Right ventricle myocardium inferior (tissue), 1 donor: ENCODE measurements around the gene ADGB. TPM values are rescaled to one million over a fixed set of nuclear protein-coding genes. Genes with fewer than 3 reads are reported as not detected.
"Not testable (repeated sequence)": the region's sequence is repeated elsewhere in the genome, so short reads cannot be mapped to it uniquely, and the experiment has no call there.

Experiments
- ATAC-seq: fragments of 200-7000 bp; cut with Tn5 transposase; one replicate; pipeline ENCODE4 v1.9.1; 2020; ENCODE audit warnings: mild to moderate bottlenecking, moderate library complexity
- DNase-seq: peaks from one replicate; pipeline ENCODE4 v3.0.0; 2021; ENCODE audit errors: missing footprints
- intact Hi-C: fragments of 100-400 bp; cut with DNase I; formaldehyde crosslinking; loops from one replicate; pipeline ENCODE4 v1.11.0; 2022
- total RNA-seq: library from RNA; stranded (reverse); fragmentation: NEBNext Ultra II Directional; extraction: Animal tissue kit (Norgen Biotek cat#: 25700); gene quantifications from one replicate; pipeline ENCODE4 v1.2.1, GENCODE V29; 2021
- donor health status: DM: no; HTN: yes; CAD: no; lungs with severe emphysema.

The ADGB gene
- total RNA-seq, 1 donor from 2014 or later = not detected

DNA sequence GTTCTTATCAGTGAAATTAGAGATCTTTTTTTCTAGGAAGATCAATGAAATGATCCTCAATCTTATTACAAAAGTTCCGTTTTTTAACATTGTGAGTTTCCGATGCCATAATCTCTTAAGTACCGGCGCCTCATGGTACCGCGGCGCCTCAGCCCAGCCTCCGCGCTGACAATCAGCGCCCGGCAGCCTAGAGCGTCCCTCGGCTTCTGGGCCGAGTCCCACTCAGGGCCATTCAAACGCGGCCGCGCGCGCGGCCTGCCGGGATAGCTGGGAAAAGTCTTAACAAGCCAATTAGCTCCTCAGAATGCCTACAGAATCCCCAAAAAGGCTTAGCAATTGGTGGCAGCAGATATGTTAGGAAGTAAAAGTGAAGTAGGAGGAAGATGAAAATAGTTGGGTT, 204.8 kb downstream of the ADGB start:
- intact Hi-C loops = no loop called here
- ATAC-seq = no peak
- peak; percentile 78 for DNase-seq

DNA sequence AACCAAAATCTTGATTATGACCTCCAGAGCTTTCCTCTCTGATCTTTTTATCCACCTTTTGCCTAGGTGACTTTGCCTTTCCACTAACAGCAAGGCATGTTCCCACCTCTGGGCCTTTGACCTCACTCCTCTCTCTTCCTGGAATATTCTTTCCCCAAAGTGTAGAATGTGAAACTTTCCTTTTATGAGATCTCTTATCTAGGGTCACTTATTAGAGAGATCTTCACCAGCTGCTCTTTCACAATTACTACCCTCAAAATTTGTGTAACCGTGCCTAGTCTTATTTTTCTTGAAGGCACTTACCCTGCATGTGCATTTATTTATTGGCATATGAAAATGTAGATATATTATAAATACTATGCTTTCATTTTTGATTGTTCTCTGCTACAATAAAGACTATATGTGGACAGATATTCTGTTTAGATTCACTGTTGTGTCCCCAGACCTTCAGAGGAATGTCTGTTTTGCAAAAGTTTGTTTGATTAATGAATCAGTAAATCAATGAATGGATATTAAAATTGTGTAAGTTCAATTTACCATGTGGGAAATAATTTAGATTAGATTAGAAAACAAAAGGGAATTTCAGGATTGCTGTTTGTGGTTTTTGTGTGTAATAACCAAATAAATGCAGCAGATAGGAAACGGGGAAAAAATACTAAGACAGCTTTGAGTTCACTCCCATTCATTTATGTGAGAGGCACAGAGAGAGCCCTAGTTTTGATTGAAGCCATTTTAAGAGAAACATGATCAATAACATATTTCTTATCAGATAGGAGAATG, 207.0 kb downstream of the ADGB start:
- ATAC-seq (no peak), DNase-seq (no peak)
- intact Hi-C loops = no loop called here

DNA sequence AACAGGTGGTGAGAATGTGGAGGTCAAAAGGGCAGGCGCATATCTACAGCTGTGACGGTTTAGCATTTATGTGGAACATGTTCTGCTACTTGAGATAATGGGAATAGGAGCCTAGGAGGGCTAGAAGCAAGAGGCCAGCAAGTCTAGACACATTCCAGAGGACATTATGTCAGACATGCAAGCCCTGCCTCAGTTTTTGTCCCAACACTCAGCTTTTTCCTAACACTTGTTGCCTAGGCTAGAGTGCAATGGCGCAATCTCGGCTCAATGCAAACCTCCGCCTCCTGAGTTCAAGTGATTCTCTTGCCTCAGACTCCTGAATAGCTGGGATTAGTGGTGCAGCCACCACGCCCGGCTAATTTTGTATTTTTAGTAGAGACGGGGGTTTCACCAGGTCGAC, 210.2 kb downstream of the ADGB start:
- intact Hi-C loops, DNase-seq, ATAC-seq: not testable (repeated sequence)

DNA sequence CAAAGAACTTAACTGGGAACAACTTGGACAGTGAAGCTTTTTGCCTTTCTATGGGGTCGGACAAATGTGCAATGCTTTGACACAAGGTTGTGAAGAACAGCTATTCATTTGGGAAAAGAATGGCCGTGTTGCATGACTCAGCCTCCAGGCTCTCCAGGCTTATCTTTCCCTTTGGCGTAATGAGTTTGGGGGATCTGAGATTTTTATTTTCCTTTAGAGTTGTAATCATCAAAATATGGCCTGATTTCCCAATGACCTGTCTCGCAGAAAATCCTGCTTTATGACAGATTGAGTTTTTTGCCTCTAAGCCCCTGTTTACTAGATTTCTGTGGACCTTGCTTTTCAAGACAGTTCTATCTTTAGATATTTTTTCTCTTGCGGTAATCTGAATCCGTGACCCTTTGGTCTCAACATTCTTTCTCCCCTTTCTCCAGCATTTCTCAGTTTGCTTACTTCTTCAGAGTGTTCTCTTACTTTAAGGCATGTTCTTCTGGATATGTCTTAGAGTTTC, 214.1 kb downstream of the ADGB start:
- DNase-seq, ATAC-seq, intact Hi-C loops: not testable (repeated sequence)

DNA sequence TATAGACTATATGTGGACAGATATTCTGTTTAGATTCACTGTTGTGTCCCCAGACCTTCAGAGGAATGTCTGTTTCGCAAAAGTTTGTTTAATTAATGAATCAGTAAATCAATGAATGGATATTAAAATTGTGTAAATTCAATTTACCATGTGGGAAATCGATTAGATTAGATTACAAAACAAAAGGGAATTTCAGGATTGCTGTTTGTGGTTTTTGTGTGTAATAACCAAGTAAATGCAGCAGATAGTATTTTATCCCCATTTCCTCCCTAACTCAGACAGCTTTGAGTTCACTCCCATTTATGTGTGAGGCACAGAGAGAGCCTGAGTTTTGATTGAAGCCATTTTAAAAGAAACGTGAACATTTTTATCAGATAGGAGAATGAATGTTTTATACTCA, 214.8 kb downstream of the ADGB start:
- DNase-seq (no peak), ATAC-seq (no peak)
- intact Hi-C loops = no loop called here

DNA sequence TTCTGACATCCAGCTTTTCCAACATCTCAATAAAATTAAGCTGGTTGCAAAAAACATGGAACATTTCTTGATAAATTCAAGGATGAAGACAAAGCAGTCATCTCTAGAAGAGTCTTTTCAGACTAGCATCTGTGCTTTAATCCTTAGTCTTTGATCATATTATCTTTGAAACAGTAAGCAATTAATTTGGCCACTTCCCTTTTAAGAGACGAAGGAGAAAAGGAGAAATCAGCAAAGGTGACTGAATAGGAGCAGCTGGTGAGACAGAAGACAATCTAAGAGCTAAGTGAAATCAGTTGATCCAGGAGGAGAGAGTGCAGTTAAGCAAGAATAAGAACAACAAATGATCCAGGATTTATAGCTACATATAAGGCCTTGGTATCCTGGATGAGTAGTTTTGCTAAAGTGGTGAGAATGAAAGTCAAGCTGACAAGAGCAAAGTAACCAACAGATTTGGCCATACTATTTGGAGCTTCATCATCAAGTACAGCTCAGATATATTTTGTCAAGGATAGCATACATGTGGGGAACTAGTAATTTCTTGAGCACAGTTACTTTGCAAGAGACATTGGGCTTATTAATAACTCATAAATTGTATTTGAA, 215.5 kb downstream of the ADGB start:
- DNase-seq (no peak), ATAC-seq (no peak)
- intact Hi-C loops = no loop called here

DNA sequence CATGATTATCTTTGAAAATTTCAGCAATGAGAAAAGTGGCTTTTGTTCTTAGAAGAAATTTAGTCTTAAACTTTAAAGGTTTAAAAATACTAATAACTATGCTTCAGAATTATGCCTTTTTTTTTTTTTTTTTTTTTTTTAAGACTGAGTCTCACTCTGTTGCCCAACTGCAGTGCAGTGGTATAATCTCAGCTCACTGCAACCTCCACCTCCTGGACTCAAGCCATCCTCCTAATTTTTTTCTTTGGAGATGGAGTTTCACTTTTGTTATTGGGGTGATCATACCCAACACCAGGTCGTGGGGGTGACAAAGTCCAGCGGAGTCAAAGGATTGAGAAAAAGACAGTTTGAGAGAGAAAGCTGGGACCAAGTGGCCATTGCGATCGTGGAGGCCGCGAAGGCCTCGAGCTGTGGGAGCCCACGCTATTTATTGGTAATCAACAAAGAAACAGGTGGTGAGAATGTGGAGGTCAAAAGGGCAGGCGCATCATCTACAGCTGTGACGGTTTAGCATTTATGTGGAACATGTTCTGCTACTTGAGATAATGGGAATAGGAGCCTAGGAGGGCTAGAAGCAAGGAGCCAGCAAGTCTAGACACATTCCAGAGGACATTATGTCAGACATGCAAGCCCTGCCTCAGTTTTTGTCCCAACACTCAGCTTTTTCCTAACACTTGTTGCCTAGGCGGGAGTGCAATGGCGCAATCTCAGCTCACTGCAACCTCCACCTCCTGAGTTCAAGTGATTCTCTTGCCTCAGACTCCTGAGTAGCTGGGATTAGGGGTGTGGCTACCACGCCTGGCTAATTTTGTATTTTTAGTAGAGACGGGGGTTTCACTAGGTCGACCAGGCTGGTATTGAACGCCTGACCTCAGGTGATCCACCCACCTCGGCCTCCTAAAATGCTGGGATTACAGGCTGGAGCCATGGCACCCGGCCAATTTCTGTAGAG, 217.0 kb downstream of the ADGB start:
- intact Hi-C loops, DNase-seq, ATAC-seq: not testable (repeated sequence)

DNA sequence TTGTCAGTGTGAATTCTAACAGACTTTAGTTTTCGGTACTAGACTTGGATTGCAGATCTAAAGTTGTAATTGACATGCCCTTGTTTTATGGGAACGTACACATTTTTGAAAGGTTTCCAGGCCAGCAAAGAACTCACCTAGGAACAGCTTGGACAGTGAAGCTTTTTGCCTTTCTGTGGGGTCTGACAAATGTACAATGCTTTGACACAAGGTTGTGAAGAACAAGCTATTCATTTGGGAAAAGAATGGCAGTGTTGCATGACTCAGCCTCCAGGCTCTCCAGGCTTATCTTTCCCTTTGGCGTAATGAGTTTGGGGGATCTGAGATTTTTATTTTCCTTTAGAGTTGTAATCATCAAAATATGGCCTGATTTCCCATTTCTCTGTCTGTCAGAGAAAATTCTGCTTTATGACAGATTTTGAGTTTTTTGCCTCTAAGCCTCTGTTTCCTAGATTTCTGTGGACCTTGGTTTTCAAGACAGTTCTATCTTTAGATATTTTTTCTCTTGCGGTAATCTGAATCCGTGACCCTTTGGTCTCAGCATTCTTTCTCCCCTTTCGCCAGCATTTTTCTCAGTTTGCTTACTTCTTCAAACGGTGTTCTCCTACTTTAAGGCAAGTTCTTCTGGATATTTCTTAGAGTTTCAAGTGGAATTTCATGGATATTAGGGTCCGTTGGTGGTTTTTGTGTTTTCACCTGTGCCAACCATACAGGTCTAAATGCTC, 221.0 kb downstream of the ADGB start:
- no peak for DNase-seq
- ATAC-seq = no peak
- intact Hi-C loops = no loop called here

DNA sequence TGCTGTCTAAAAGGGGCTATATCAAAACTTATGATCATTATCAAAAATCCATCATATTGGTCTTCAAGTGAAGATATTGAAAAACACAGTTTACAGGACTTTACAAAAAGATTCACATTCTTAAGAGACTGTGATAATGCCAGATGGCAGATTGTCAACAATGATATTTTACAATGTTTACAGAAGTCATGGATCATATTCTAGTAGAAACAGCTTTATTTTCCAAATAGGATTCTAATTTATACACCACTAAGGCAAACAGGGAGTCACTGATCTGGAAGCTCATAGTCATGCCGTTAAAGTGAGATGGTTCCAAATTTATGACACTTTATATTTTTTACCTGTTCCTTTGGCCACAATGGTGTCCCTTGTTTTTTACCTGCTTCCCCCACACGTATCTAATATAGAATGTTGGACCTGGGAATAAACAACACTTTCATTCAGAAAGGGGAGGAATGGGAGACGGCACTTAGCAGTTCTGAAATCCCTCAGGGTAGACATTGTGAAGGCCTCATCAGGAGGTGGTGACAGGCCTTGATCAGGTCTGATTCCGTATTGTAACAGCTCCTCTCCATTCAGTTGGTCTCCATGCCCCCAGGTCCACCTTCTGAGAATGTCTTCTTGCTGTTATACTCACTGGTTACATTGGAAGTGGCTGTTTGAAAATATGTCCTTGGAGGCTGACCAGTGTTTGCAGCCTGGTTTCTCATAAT, 228.6 kb downstream of the ADGB start:
- DNase-seq (no peak), ATAC-seq (no peak)
- intact Hi-C loops = no loop called here

DNA sequence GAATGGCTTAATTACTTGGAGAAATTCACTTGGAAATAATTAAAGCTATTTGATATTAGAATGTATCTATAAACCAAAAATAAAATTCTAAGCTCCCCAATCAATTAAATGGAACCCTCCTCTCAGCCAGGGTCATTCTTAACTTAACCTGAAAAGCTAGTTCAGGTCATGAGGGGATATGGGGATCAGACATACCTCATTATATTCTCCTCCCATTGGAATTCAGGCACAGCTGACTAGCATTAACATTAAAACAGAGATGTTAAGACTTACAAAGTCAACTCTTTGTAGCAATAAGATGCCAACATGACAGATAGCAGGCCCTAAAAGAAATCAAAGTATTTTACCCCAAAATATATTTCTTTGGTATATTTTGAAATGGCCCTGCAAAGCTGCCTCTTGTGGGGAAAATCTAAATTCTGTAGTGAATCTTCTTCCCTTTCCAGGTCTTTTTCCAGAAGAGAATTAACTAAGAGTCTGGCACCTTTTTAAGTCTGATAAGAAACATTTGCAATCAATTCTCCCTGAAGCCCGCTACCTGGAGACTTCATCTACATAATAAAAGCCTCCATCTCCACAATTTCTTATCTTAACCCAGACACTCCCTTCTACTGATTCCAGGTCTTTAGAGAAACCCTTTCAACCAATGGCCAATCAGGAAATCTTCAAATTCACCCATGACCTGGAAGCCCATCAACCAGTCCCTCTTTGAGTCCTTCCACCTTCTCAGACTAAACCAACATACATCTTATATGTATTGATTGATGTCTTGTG, 231.2 kb downstream of the ADGB start:
- ATAC-seq (no peak), DNase-seq (no peak)
- intact Hi-C loops = no loop called here

DNA sequence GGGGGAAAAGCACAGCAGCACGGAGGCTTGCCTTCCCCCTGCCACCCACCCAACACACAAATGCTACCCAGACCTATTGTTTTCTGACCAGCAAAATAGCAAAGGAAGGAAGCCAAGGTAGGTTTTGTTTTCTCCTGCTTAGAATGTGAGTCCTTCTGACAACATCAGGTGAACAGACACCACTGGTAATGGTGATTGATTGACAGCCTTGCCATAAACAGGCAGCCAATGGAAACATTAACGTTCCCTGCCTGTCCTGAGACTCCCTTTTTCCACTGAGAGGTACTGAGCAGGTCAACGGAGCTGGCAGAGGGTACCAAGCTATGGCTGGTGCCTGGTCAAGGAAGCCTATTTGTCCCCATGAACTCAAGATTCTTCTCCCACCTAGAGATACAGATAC, 234.4 kb downstream of the ADGB start:
- ATAC-seq (no peak), DNase-seq (no peak)
- intact Hi-C loops = no loop called here

DNA sequence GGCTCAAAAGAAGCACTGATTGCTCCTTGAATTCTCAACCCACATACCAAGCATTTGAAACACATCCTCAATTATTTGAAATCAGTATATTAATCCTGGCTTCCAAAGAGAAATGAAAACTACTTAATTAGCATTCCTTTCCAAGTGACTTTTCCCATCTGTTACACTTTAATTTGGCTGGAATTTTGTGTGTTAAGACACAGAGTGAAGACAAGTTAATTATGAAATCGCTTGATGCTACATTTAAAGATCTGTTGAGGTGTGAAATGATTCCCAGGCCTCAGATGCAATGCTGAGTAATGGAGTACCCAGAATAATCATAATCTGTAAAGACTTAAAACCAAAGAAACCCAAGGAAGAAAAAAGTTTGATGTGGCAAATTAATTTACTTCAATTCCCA, 241.4 kb downstream of the ADGB start:
- intact Hi-C loops = no loop called here
- DNase-seq (no peak), ATAC-seq (no peak)

DNA sequence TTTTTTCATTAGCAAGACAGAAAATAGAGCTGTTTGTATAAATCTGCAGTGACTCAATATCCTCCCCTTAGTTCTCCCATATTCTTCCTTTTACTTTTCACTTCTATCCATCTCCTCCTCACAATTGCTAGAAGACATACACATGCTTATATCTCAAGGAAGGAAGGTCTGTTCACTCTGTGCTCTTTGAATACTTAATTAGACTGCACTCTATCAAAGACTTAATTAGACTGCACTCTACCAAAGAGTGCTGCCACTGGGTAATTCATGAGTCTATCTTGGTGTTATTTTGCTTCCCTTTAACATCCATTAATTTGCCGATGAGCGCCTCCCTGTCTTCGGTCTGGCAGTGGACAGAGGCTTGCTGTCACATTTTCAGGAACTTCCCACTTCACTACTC, 241.9 kb downstream of the ADGB start:
- DNase-seq (no peak), ATAC-seq (no peak)
- intact Hi-C loops = no loop called here

DNA sequence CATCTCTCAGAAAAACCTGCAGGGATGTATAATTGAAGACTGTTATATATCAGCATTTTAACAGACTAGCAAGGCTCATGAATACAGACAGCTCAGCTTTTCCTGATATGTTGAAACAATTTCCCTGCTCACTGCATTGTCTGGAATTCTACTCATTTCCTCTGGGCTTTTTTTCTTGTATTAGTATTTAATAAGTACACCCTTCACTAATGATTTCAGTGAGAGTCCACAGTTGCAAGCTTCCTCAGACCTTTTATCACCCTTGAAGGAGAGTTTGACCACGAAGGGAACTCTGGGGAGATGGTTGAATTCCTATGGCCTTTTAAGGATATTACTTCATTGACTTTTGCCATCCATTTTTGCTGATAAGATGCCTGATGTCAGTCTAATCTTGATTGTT, 248.7 kb downstream of the ADGB start:
- intact Hi-C loops = no loop called here
- no peak for ATAC-seq
- DNase-seq = no peak

DNA sequence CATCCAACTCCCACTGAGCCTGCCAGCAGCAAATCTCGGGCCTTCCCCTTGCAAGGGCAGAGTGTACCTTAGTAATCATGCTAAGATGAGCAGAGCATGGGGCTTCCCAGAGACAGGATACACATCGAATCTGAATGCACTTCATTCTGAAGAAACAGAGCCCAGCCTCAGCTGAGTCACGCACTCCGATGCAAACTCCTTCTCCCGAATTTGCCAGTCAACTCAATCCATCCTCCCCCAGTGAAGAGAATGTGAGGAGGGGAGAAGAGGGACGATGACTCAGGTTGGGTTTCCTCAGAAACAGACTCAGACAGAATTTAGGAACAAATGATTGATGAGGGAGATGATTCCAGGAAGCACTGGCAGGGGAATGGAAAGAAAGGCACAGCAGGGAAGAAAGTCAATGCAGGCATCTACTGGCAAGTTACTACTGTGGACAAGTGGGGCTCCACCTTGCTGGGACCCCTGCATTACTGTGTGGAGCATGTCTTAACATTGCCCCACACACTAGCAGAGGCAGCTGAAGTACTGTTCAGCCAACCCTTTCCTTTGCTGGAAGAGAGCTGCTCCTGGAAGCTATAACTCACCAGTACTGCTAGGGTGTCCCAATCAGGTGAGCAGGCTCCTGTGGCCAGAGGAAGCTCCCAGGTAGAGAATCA, 251.6 kb downstream of the ADGB start:
- DNase-seq = no peak
- intact Hi-C loops = no loop called here
- ATAC-seq = no peak

DNA sequence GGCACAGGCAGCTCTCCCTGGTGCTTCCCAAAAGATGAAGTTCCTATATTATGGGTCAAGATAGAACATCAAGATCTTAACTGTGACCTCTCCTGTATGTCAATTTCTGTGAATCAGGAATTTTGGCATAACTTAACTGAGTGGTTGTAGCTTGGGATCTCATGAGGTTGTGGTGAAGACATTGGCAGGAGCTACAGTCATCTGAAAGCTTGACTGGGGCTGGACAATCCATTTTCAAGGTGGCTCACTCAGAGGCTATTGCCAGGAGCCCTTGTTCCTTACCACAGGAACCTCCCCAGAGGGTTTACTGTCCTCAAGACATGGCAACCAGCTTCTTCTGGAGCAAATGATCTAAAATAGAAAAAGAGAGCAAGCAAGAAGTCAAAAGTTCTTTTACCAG, 252.2 kb downstream of the ADGB start:
- no peak for DNase-seq
- ATAC-seq = no peak
- intact Hi-C loops = no loop called here

DNA sequence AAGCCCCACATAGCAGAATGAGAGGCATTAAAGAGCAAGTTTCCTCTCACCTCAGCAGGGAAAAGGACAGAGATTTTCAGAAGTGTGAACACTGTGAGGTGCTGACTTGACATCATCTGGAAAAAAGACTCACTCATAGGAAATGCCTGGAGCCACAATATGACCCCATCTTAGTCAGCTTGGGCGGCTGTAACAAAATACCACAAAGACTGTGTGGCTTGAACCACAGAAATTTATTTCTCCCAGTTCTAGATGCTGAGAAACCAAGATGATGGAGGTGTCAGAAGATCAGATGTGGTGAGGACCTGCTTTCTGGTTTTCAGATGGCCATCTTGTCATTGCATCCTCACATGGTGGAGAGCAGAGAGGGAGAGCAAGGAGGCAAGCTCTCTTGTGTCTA, 253.1 kb downstream of the ADGB start:
- intact Hi-C loops = no loop called here
- DNase-seq = no peak
- no peak for ATAC-seq
